Smooth muscle cell of trachea (primary cell): ENCODE measurements around the gene MAN1B1. TPM values are rescaled to one million over a fixed set of nuclear protein-coding genes. Genes with fewer than 3 reads are reported as not detected.

Source experiments
- total RNA-seq: library from RNA; depleted of rRNA; stranded (reverse); fragments of >200 nt; gene quantifications from 2 replicates; pipeline ENCODE4 v1.2.1, GENCODE V29; 2014

The MAN1B1 gene
- total RNA-seq, result 91.3 and 113 TPM in 2 replicates

GRCh38 chr9:137086531-137087408, at the start of gene MAN1B1:
Gene MAN1B1 (plus strand): TSS chr9:137086985. CDS start chr9:137087000, 15 bp downstream.

DNA sequence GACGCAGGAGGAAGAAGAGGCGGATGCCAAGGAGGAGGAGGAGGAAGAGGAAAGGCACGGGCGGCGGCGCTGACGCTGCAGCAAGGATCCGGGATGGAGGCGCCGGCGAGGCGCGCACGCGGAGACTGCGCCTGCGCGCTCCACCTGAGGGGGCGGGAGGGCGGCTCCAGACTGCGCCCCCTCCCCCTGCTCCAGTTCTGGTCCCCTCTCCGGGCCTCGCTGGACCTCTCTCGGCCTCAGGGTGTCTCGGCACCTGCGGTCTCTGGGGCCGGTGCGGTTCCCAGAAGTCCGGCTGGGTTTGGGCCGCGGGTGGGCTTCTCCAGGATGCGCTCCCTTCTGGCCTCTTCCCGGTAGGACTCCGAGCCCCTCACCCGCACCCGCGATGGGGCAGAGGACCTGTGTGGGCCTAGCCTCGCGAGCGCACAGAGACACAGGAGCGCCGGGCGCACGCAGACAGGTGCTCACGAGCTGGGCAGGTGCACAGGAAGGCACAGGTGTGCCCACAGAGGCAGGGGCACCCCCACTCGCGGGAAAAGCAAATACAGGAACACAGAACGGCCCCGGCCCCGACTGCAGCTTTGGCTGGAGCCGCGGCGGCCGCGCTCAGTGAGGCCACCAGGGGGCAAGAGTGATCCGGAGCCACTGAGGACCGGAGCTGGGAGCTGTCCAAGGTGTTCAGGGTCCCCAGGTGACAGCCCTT, 40.5 kb upstream of the MAN1B1 start, which contains the start of gene NPDC1:
Gene NPDC1 (minus strand): TSS at position 90 of the 700 bp plus-strand sequence. CDS start 188 bp downstream, outside the sequence.

GRCh38 chr9:137053944-137054931, 32.5 kb upstream of the MAN1B1 start, which contains the start of gene ENTPD2:
Gene ENTPD2 (minus strand): TSS chr9:137054061. CDS start chr9:137053997, 64 bp downstream.

DNA sequence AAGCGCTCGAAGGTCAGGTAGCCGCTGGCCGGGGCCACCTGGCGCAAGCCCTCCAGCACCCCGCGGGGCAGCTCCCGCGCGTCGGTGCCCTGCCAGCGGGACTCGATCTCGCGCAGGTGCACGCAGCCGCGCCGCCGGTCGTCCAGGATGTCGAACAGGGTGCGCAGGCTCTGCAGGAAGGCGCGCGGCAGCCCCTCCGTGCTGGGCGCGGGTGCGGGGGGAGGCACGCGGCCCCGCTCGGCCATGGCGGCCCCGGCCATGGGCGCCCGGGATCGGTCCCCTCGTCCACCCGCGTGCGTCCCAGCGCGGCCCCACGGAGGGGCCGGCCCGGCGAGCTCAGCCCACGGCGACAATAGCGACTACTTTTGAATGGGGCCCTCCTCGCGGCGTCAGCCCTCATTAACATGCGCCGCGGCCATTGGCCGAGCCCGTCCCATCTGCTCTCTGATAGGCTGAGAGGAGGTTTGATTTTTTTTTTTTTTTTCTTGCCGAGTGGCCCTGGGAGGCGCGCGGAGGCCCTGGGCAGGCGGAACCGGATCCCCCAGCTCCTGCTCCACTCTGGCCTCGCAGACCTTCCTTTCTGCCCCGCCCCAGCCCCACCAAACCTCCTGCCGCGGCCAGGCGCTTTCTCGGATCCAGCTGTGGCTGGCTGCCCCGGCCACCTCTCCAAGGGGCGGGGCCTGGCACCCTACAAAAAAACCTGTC, 16.4 kb upstream of the MAN1B1 start, which contains the start of gene SAPCD2:
Gene SAPCD2 (minus strand): TSS at position 357 of the 705 bp plus-strand sequence. CDS start 97 bp downstream, at position 260.

GRCh38 chr9:137077010-137077747, 9.6 kb upstream of the MAN1B1 start, which contains the start of gene UAP1L1:
Gene UAP1L1 (plus strand): TSS chr9:137077517. CDS start chr9:137077533, 16 bp downstream.

DNA sequence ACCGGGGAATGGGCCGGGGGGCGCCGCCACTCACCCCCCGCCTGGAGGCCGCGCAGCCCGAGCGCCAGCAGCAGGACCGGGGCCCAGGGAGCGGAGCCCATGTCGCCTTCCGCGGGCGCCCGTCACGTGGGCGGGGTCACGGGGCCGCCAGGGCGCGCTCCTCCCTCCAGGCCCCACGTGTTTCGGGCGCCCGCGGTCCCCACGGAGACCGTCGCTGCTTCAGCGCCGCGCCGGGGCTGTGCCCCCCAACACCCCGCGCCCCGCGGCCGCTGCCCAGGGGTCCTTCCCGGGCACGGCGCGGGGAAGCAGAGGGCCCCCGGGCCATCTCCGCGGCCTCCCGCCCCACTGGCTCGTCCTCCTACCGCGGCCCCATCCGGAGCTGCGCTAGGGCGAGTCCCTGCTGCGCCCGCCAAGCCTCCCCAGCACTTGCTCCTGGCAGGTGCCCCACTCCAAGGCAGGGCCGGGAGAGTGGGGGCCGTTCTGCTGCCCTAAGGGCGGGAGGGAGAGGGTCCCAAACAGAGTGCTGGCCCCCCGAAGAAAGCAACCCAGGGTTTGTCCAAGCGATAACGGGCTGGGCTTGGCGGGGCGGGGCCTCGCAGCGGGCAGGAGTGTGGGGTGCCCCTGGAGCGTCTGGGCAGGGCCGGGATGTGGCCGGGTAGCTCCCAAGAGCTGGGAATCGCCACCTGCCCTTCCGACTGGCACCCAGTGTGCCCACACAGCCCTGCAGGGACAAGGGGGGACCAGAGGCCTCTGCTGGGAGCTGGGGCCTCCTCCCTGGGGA, 28.0 kb downstream of the MAN1B1 start, which contains the start of gene DPP7:
Gene DPP7 (minus strand): TSS at position 121 of the 781 bp plus-strand sequence. CDS start 20 bp downstream, at position 101.

DNA sequence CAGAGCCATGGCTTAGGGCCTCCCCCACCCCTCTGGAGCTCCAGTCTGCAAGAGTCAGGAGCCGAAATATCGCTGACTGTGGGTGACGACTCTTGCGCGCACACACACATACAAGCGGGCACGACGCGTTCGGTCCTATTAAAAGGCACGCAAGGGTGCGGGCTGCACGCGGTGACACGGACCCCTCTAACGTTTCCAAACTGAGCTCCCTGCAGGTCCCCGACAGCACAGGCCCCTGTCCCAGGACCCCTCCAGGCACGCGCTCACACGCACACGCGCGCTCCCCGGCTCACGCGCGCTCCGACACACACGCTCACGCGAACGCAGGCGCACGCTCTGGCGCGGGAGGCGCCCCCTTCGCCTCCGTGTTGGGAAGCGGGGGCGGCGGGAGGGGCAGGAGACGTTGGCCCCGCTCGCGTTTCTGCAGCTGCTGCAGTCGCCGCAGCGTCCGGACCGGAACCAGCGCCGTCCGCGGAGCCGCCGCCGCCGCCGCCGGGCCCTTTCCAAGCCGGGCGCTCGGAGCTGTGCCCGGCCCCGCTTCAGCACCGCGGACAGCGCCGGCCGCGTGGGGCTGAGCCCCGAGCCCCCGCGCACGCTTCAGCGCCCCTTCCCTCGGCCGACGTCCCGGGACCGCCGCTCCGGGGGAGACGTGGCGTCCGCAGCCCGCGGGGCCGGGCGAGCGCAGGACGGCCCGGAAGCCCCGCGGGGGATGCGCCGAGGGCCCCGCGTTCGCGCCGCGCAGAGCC, 52.1 kb downstream of the MAN1B1 start, which contains the start of gene GRIN1:
Gene GRIN1 (plus strand): TSS at position 433 of the 746 bp plus-strand sequence. CDS start 333 bp downstream, outside the sequence.

Other genes with a start within 250 kb of the MAN1B1 start
- gene AJM1, start 244.5 kb upstream of the MAN1B1 start, total RNA-seq, result 1.6 and 2.2 TPM in 2 replicates
- gene PHPT1, start 237.6 kb upstream of the MAN1B1 start, total RNA-seq, result 79.6 and 134 TPM in 2 replicates
- gene MAMDC4, start 234.6 kb upstream of the MAN1B1 start, total RNA-seq, result 1.3 and 5.5 TPM in 2 replicates
- 219 and 273 TPM in 2 replicates for gene EDF1, start 220.7 kb upstream of the MAN1B1 start, total RNA-seq
- 11.8 and 14.6 TPM in 2 replicates for gene TRAF2, start 200.5 kb upstream of the MAN1B1 start, total RNA-seq
- gene FBXW5, start 142.2 kb upstream of the MAN1B1 start, total RNA-seq, result 143 and 239 TPM in 2 replicates
- not detected in 2 replicates for gene C8G, start 141.7 kb upstream of the MAN1B1 start, total RNA-seq
- not detected in 2 replicates for gene LCN12, start 134.7 kb upstream of the MAN1B1 start, total RNA-seq
- 2.8 and 36.7 TPM in 2 replicates for gene PTGDS, start 109.5 kb upstream of the MAN1B1 start, total RNA-seq
- gene LCNL1, start 104.0 kb upstream of the MAN1B1 start, total RNA-seq, result 0.58 and 3.1 TPM in 2 replicates
- 16.1 and 16.2 TPM in 2 replicates for gene PAXX, start 94.6 kb upstream of the MAN1B1 start, total RNA-seq
- gene CLIC3, start 90.4 kb upstream of the MAN1B1 start, total RNA-seq, result 1.6 and 5.8 TPM in 2 replicates
- 22.1 and 30.8 TPM in 2 replicates for gene ABCA2, start 58.7 kb upstream of the MAN1B1 start, total RNA-seq
- not detected in 2 replicates for gene FUT7, start 54.9 kb upstream of the MAN1B1 start, total RNA-seq
- gene NPDC1, start 40.8 kb upstream of the MAN1B1 start, total RNA-seq, result 22.1 and 36.9 TPM in 2 replicates
- not detected in 2 replicates for gene ENTPD2, start 32.9 kb upstream of the MAN1B1 start, total RNA-seq
- gene SAPCD2, start 16.4 kb upstream of the MAN1B1 start, total RNA-seq, result 1.5 and 8.0 TPM in 2 replicates
- gene UAP1L1, start 9.5 kb upstream of the MAN1B1 start, total RNA-seq, result 31.3 and 34.7 TPM in 2 replicates
- gene DPP7, start 27.7 kb downstream of the MAN1B1 start, total RNA-seq, result 89.9 and 123 TPM in 2 replicates
- gene GRIN1, start 52.2 kb downstream of the MAN1B1 start, total RNA-seq, result 0.15 and 0.33 TPM in 2 replicates
- not detected in 2 replicates for gene LRRC26, start 83.1 kb downstream of the MAN1B1 start, total RNA-seq
- not detected in 2 replicates for gene TMEM210, start 85.1 kb downstream of the MAN1B1 start, total RNA-seq
- gene ANAPC2, start 101.6 kb downstream of the MAN1B1 start, total RNA-seq, result 28.0 and 31.0 TPM in 2 replicates
- gene SSNA1, start 101.7 kb downstream of the MAN1B1 start, total RNA-seq, result 55.1 and 92.1 TPM in 2 replicates
- 7.7 and 11.6 TPM in 2 replicates for gene TPRN, start 113.8 kb downstream of the MAN1B1 start, total RNA-seq
- 41.5 and 48.8 TPM in 2 replicates for gene TMEM203, start 118.7 kb downstream of the MAN1B1 start, total RNA-seq
- 5.1 and 6.8 TPM in 2 replicates for gene NDOR1, start 118.7 kb downstream of the MAN1B1 start, total RNA-seq
- 0.15 and 0.50 TPM in 2 replicates for gene RNF208, start 135.3 kb downstream of the MAN1B1 start, total RNA-seq
- gene CYSRT1, start 138.2 kb downstream of the MAN1B1 start, total RNA-seq, result 0.44 and 1.7 TPM in 2 replicates
- 0.17 TPM in 1 of 2 replicates, not detected in the other for gene RNF224, start 140.5 kb downstream of the MAN1B1 start, total RNA-seq
- under 0.01 TPM in 1 of 2 replicates, not detected in the other for gene SLC34A3, start 143.9 kb downstream of the MAN1B1 start, total RNA-seq
- gene TUBB4B, start 154.3 kb downstream of the MAN1B1 start, total RNA-seq, result 205 and 421 TPM in 2 replicates
- 0.66 TPM in 1 of 2 replicates, not detected in the other for gene STPG3, start 164.3 kb downstream of the MAN1B1 start, total RNA-seq
- gene NELFB, start 168.3 kb downstream of the MAN1B1 start, total RNA-seq, result 53.4 and 63.5 TPM in 2 replicates
- 25.5 and 28.9 TPM in 2 replicates for gene TOR4A, start 190.7 kb downstream of the MAN1B1 start, total RNA-seq
- 0.29 and 0.33 TPM in 2 replicates for gene NRARP, start 215.3 kb downstream of the MAN1B1 start, total RNA-seq